ENCODE measurements around the gene TMEM131. TPM values are rescaled to one million over a fixed set of nuclear protein-coding genes. Genes with fewer than 3 reads are reported as not detected.

Gene TMEM131
- total and polyA plus RNA-seq, 2 of the 8 experiments (the other 6 are each of a cell fraction or from before 2014, with no cell fraction given): 9.7 to 22.9 TPM

GRCh38 chr2:97734061-97735051 is 261.4 kb downstream of the TMEM131 start:
- no peaks in the 10 kb centered on the region for H3K79me2 ChIP-seq (ENCODE audit: control insufficient read depth in 1 of 2, insufficient read depth in 2 of 2, low read length in 2 of 2)
- no peak overlapping the region for H2BK120ac ChIP-seq (replicated peaks; ENCODE audit: low read depth, low read length)
- no peak overlapping the region for H2BK5ac ChIP-seq (ENCODE audit: low read depth, low read length)
- H4K20me1 ChIP-seq (replicated peaks in 1 of 2; ENCODE audit: control insufficient read depth in 1 of 2, insufficient read depth in 2 of 2, low read length in 2 of 2): peaks cover 0 to 2% of the 10 kb centered on the region in 2 experiments
- no peak overlapping the region for H3K56ac ChIP-seq (replicated peaks; ENCODE audit: insufficient read length, low read depth, low read length)
- no peak overlapping the region for H4K5ac ChIP-seq (ENCODE audit: insufficient read length, low read depth, low read length)
- H3K4ac ChIP-seq (replicated peaks; ENCODE audit: insufficient read length, low read depth, low read length): no peak overlapping the region
- no peak overlapping the region for H4K91ac ChIP-seq (replicated peaks; ENCODE audit: insufficient read length, low read length)
- no peak overlapping the region for H2BK12ac ChIP-seq (ENCODE audit: low read depth, low read length)
- FAIRE-seq (no peak), DNase-seq (ENCODE audit: low read depth in 1 of 2, low spot score in 2 of 2) (no peak)
- no peak overlapping the region for H3K18ac ChIP-seq (ENCODE audit: extremely low read depth, low read length)
- 95% methylated on average over 41 of the region's 44 CpGs; no CpG with 5 or more reads in 1 of the 2 experiments for WGBS, 2 experiments (ENCODE audit: extremely low coverage in 1 of 2, insufficient coverage in 1 of 2, insufficient read length in 1 of 2, insufficient replicate concordance in 2 of 2, low coverage in 1 of 2, low lambda C conversion rate in 2 of 2, missing lambda C conversion rate in 1 of 2)
- no peaks in the 10 kb centered on the region for H3K4me1 ChIP-seq (replicated peaks in 1 of 4; ENCODE audit: control insufficient read depth in 3 of 4, insufficient read depth in 4 of 4, low read length in 3 of 4)
- H3K36me3 ChIP-seq (ENCODE audit: control insufficient read depth in 2 of 4, insufficient read depth in 4 of 4, low read length in 3 of 4): no peaks in the 10 kb centered on the region
- no peak overlapping the region for H3K4me3 ChIP-seq (ENCODE audit: extremely low read depth in 1 of 4, insufficient read depth in 2 of 4, low read depth in 3 of 4, low read length in 4 of 4)
- no peak overlapping the region for H2BK20ac ChIP-seq (ENCODE audit: low read length)
- H3K9me3 ChIP-seq (ENCODE audit: insufficient read depth in 2 of 2, low read depth in 1 of 2, low read length in 1 of 2): no peaks in the 10 kb centered on the region
- POLR2A ChIA-PET (ENCODE audit: partially characterized antibody): interaction anchor here (1.0 kb wide), 1 partner anchor 7 kb away, joined by 3 read pairs; no protein-coding TSS in a partner anchor
- no peak overlapping the region for H2BK15ac ChIP-seq (ENCODE audit: low read length)
- no peak overlapping the region for H2AK5ac ChIP-seq (ENCODE audit: low read depth, low read length)
- no peak overlapping the region for H3K23ac ChIP-seq (ENCODE audit: insufficient read length)
- no peaks in the 10 kb centered on the region for H3K23me2 ChIP-seq (ENCODE audit: low read depth, low read length)
- no peak overlapping the region for H3K27ac ChIP-seq (ENCODE audit: low read depth, low read length)
- no peak overlapping the region for H2AFZ ChIP-seq (ENCODE audit: low read length)
- no peaks in the 10 kb centered on the region for H3K27me3 ChIP-seq (replicated peaks in 1 of 4; ENCODE audit: control insufficient read depth in 3 of 4, extremely low read depth in 1 of 4, insufficient read depth in 3 of 4, low read length in 3 of 4)
- no peak overlapping the region for H3K14ac ChIP-seq (ENCODE audit: insufficient read length)
- no peak overlapping the region for H3K9ac ChIP-seq (replicated peaks in 1 of 4; ENCODE audit: extremely low read depth in 1 of 4, low read depth in 3 of 4, low read length in 3 of 4)
- H4K8ac ChIP-seq (ENCODE audit: extremely low read depth, insufficient read depth, low read length): peak overlapping the region; percentile 53; the same call in 1 of the 2 replicates
- CTCF ChIA-PET (ENCODE audit: partially characterized antibody): interaction anchor here (0.6 to 3.7 kb wide), 3 partner anchors 14 to 40 kb away, joined by 3 to 17 read pairs (median 3); no protein-coding TSS in a partner anchor
- no peak overlapping the region for H3K4me2 ChIP-seq (ENCODE audit: insufficient read depth in 1 of 2, low read depth in 2 of 2, low read length in 2 of 2)
- no peaks in the 10 kb centered on the region for H3K79me1 ChIP-seq (ENCODE audit: low read depth, low read length)
- TF ChIP-seq SIRT6 (IDR thresholded peaks at IDR 0.05; ENCODE audit: low read length): no peak
- no peak for TF ChIP-seq HDAC6 (IDR thresholded peaks at IDR 0.05; ENCODE audit: low read depth, low read length)
- TF ChIP-seq ATF2 (IDR thresholded peaks at IDR 0.05; ENCODE audit: low read length): no peak
- TF ChIP-seq KDM5A (IDR thresholded peaks at IDR 0.05; ENCODE audit: low read length): no peak
- TF ChIP-seq GTF2F1 (IDR thresholded peaks at IDR 0.05; ENCODE audit: borderline replicate concordance, low read depth, low read length): no peak
- TF ChIP-seq BACH1 (IDR thresholded peaks at IDR 0.05; ENCODE audit: low read length): no peak
- no peak for TF ChIP-seq SP4 (IDR thresholded peaks at IDR 0.05; ENCODE audit: low read length)
- TF ChIP-seq JUND (IDR thresholded peaks at IDR 0.05; ENCODE audit: low read length): no peak
- no peak for TF ChIP-seq E2F6 (IDR thresholded peaks at IDR 0.05)

All from H1 (cell line).